ENCODE measurements around the gene PHRF1. TPM values are rescaled to one million over a fixed set of nuclear protein-coding genes. Genes with fewer than 3 reads are reported as not detected.

Gene PHRF1
- total RNA-seq = 10 to 100 TPM; 17.3 to 21.5 TPM
- long read RNA-seq, partial matches to known transcripts = 8 of 8 reads
- long read RNA-seq, other reads (novel, unspliced or antisense) = 0 of 8 reads

GRCh38 chr11:575996-576768 lies at the start of gene PHRF1:
PHRF1 (plus strand) TSS chr11:576470; CDS start chr11:581513, 5,043 bp downstream.
- DNase-seq = peak; percentile 97
- peak; percentile 92 to 95 for ATAC-seq
- intact Hi-C loops (cut with DNase I) = loop anchor here in 1 of 2 donors (5.0 kb wide), 1 partner anchor 36 kb away; no protein-coding TSS in a partner anchor

DNA sequence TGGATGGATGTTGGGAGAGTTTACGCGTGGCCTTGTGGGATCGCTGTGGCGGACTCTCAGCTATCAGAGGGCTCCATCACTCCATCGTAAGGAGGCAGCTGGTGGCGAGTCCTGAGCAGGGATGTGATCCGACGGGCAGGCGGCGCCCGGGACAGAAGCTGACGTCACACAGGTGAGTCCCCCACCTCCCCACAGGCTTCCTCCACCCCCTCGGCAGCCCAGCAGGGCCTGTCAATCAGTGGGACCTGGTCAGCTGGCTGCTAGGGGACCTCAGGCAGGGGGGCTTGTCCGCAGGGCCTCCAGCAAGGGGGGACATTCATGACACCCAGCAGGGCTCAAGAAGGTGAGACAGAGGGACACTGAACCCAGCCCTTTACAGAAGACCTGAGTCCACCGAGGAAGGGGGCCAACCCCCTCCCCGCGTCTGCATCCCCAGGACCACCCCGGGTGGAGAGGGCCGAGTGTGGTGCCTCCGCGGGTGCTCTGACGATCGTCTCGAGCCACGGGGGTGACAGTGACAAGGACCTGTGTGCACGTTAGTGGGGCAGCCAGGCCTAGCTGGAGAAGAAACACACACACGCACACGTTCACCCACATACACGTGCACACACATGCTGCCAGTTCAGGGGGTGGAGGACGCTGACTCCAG lies 48.0 kb upstream of the PHRF1 start:
- intact Hi-C loops (cut with DNase I) = no loop called here
- DNase-seq = peak; percentile 21
- ATAC-seq = no peak

DNA sequence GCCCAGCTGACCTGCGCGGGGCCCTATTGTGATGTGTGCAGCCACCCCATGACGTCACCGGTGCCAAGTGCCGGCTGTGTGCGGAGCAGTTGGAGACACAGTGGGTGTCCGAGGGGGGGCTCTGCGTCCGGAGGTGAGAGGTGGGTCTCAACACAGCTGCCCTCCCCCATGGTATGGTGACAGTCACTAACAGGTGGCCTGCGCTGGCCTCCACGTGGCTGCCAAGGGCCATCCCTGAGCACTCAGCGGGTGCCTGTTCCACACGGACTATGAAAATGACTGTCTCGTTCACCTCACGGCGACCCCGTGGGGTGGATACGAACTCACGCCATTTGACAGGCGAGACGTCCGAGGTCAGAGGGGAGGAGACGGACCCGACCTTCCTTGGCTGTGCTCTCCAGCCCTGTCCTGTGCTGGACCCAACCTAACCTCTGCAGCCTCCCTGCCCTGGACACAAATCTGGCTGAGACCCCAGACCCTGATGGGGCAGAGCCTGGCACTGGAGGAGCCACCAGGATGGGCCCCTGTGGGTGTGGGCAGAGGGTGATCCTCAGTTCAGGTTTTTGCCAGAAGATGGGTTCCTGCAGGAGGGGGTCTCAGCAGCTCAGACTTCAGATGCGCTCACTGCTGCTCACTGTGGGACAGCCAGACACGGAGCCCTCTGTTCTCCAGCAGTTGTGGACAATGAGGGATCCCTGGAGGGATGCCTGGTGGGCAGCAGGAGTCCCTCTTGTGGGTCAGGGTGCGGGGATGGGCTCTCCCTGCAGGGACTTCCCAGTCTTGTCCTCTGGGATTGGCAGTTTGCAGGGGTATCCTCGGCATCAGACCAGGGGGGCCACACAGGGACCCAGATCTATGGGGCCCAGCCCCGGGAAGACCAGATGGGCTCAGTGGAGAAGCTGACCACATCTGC lies 47.2 kb upstream of the PHRF1 start:
- DNase-seq (peak; percentile 15), ATAC-seq (no peak)
- intact Hi-C loops (cut with DNase I) = no loop called here

GRCh38 chr11:529728-530411 lies 46.4 kb upstream of the PHRF1 start:
- intact Hi-C loops (cut with DNase I) = no loop called here
- DNase-seq (peak; percentile 20), ATAC-seq (no peak)

DNA sequence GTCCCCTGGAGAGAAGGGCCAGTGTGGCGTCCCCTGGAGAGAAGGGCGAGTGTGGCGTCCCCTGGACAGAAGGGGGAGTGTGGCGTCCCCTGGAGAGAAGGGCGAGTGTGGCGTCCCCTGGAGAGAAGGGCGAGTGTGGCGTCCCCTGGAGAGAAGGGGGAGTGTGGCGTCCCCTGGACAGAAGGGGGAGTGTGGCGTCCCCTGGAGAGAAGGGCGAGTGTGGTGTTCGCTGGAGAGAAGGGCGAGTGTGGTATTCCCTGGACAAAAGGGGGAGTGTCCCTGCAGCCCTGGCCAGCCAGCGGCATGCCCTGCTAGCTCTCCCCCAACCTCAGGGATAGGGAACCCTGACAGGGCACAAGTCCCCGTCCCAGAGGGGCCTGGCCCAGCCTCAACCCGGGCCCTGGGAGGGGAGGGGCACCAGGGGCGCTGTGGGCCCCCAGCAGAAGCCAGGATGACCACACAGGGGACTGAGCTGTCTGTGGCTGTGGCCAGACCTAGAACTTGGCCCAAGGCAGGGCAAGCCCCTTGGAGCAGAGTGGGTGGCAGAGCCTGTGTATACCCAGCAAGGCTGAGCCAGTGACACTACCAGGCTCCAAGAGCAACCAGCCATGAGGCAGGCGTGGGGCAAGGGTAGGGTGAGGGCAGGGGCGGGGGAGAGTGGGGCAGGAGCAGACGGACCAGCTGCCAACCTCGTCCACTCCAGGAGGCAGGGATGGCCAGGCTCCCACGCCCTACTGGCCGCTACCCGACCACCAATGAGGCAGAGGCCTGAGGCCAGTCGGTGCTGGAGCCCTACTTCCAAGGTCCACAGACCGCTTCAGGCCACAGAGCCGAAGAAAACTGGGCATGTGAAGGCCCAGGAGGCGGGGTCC lies 45.1 kb upstream of the PHRF1 start:
- DNase-seq = peak; percentile 20
- no peak for ATAC-seq
- intact Hi-C loops (cut with DNase I) = no loop called here

- DNase-seq (peak; percentile 13), ATAC-seq (no peak)
- intact Hi-C loops (cut with DNase I) = no loop called here
These were observed 44.2 kb upstream of the PHRF1 start for GRCh38 chr11:531919-532526.

GRCh38 chr11:532527-532985 lies 43.7 kb upstream of the PHRF1 start:
- ATAC-seq (no peak), DNase-seq (peak; percentile 17)
- intact Hi-C loops (cut with DNase I) = no loop called here

- intact Hi-C loops (cut with DNase I) = no loop called here
- no peak for ATAC-seq
- peak; percentile 27 for DNase-seq
These were observed 43.2 kb upstream of the PHRF1 start for GRCh38 chr11:532986-533585.

DNA sequence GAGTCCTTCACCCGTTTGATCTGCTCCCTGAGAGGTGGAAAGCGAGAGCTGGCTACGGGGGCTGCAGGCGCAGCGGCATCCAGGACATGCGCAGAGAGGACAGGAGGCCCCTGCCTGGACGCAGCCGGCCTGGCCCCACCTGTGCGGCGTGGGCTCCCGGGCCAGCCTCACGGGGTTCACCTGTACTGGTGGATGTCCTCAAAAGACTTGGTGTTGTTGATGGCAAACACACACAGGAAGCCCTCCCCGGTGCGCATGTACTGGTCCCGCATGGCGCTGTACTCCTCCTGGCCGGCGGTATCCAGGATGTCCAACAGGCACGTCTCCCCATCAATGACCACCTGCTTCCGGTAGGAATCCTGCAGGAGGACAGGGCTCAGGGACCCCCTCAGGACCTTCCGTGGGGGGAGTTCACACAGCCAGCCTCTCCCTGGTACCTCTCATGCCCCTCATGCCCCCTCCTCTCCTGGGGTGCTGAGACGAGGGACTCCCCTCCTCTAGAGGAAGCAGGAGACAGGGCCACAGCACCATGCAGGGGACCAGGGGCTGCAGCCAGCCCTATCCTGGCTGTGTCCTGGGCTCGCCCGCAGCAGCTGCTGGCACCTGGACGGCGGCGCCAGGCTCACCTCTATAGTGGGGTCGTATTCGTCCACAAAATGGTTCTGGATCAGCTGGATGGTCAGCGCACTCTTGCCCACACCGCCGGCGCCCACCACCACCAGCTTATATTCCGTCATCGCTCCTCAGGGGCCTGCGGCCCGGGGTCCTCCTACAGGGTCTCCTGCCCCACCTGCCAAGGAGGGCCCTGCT lies 42.5 kb upstream of the PHRF1 start:
- ATAC-seq (no peak), DNase-seq (peak; percentile 27)
- intact Hi-C loops (cut with DNase I) = no loop called here

- intact Hi-C loops (cut with DNase I) = no loop called here
- ATAC-seq (no peak), DNase-seq (peak; percentile 36)
These were observed 41.7 kb upstream of the PHRF1 start for GRCh38 chr11:534396-535209.

GRCh38 chr11:535210-535518 lies 41.1 kb upstream of the PHRF1 start:
- DNase-seq (no peak), ATAC-seq (no peak)
- intact Hi-C loops (cut with DNase I) = no loop called here

- DNase-seq (peak; percentile 94), ATAC-seq (peak; percentile 92 to 94)
- intact Hi-C loops (cut with DNase I) = no loop called here
These were observed 40.5 kb upstream of the PHRF1 start, which contains the start of gene HRAS for GRCh38 chr11:535519-536454. HRAS (minus strand) TSS chr11:535576.

DNA sequence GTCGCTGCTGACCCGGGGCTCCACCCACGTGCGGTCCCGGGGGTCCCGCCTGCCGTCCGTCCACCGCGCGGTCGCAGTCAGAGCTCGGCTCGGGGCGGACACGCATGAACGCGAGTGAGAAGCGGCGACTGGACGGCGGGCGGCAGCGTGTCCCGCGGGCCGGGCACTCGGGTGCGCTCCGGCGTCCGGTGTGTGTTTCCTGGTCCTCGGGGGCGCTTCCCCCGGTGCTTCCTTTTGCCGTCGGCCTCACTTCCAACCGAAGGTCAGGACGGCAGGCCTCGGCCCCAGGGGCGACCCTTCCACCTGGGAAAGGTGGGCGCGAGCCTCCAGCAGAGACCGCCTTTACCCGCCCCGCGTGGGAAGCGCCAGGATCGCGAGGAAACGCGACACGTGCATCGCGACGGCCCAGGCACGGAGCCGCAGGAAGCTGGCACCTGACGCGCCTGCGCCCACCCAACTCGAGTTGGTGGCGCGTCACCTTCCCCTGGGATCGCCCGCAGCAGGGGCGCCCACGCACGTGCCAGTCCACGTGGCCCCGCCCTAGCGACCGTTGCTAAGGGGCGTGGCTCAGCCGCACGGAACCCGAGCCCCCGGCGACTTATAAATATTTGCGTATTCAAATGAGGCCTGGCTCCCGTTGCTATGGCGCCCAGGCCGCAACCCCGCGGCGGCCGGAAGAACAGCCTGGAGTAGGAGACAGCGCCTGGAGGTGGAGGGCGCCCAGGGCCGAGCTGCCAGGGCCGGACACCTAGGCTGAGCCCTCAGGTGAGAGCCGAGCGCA lies 39.2 kb upstream of the PHRF1 start, which contains the start of gene LRRC56:
TSS of gene LRRC56 (plus strand) at position 687 of the 781 bp plus-strand sequence. CDS start 3,158 bp downstream, outside the sequence.
- ATAC-seq = peak; percentile 20 to 53
- intact Hi-C loops (cut with DNase I) = no loop called here
- peak; percentile 84 for DNase-seq
